ENCODE measurements around the gene TAC3. TPM values are rescaled to one million over a fixed set of nuclear protein-coding genes. Genes with fewer than 3 reads are reported as not detected.

TAC3 gene
- total and polyA plus RNA-seq, 2 of the 4 experiments (the other 2 are of a cell fraction), result 0.94 TPM; not detected in 1

GRCh38 chr12:56989861-56990610 lies 26.3 kb downstream of the TAC3 start (continued):
- no peak for TF ChIP-seq MXI1 (IDR thresholded peaks at IDR 0.05; ENCODE audit: borderline replicate concordance, low read depth, low read length)

GRCh38 chr12:56988207-56988739 lies 28.1 kb downstream of the TAC3 start:
- Histone ChIP-seq H3K4me1 (ENCODE audit: control insufficient read depth, insufficient read depth, low read length) (peaks cover 4% of the 10 kb centered on the region), H2AK9ac (replicated peaks; ENCODE audit: low read depth, low read length, poor library complexity) (no peak overlapping the region), H4K20me1 (ENCODE audit: insufficient read depth, low read length) (peaks cover 3% of the 10 kb centered on the region; the same call in 1 of the 2 replicates), H3K18ac (ENCODE audit: low read depth, low read length) (no peak overlapping the region), H3K79me1 (ENCODE audit: low read depth in 1 of 2, low read length in 2 of 2) (no peaks in the 10 kb centered on the region), H2BK15ac (ENCODE audit: low read depth, low read length) (no peak overlapping the region), H3K23ac (ENCODE audit: low read depth, low read length) (no peak overlapping the region), H4K8ac (ENCODE audit: low read depth in 2 of 2, low read length in 2 of 2) (no peak overlapping the region), H3K56ac (ENCODE audit: extremely low read depth, insufficient read depth, low read length) (no peak overlapping the region), H2AK5ac (ENCODE audit: low read depth, low read length) (no peak overlapping the region), H3K27me3 (ENCODE audit: control insufficient read depth, insufficient read depth, low read length) (peaks cover 2% of the 10 kb centered on the region; the same call in 1 of the 2 replicates), H3K36me3 (ENCODE audit: control insufficient read depth, insufficient read depth, low read length) (no peaks in the 10 kb centered on the region), H3K4ac (ENCODE audit: low read depth, low read length) (no peak overlapping the region), H3K4me2 (ENCODE audit: low read depth, low read length) (no peak overlapping the region), H4K5ac (ENCODE audit: low read depth, low read length) (no peak overlapping the region), H3K9me3 (ENCODE audit: control insufficient read depth, insufficient read depth, low read length) (no peaks in the 10 kb centered on the region), H3K14ac (replicated peaks; ENCODE audit: low read depth, low read length) (no peak overlapping the region), H3K4me3 (ENCODE audit: insufficient read depth, low read depth, low read length) (no peak overlapping the region), H2AFZ (replicated peaks; ENCODE audit: low read length, poor library complexity) (no peak overlapping the region), H3K9ac (ENCODE audit: low read depth, low read length) (no peak overlapping the region), H2BK5ac (ENCODE audit: low read depth, low read length, poor library complexity, severe bottlenecking) (no peak overlapping the region), H2BK120ac (ENCODE audit: low read depth, low read length) (no peak overlapping the region), H3K9me1 (ENCODE audit: insufficient read depth, low read length) (no peaks in the 10 kb centered on the region), H3K27ac (ENCODE audit: insufficient read depth, low read length) (no peak overlapping the region), H2BK20ac (ENCODE audit: low read depth, low read length) (no peak overlapping the region), H4K91ac (ENCODE audit: insufficient read depth, low read depth, low read length) (no peak overlapping the region)
- ChIA-PET CTCF (interaction anchor here (0.5 to 3.5 kb wide), 9 partner anchors 107 to 478 kb away, joined by 3 to 15 read pairs (median 3); partner anchors contain the start of gene HSD17B6), POLR2A (ENCODE audit: unreplicated experiment) (no interaction called here)
- TF ChIP-seq CEBPB (IDR thresholded peaks at IDR 0.05; ENCODE audit: low read depth, low read length) (no peak), CHD1 (IDR thresholded peaks at IDR 0.05; ENCODE audit: low read depth, low read length) (no peak)
- intact Hi-C loops (cut with micrococcal nuclease), result no loop called here
- BruUV-seq (replicated peaks), result no TSS peak
- in situ Hi-C loops (cut with MboI; ENCODE audit: low sequenced_read_pairs), result loop anchor here (5.0 to 25.0 kb wide), 2 partner anchors 226 to 476 kb away; partner anchors contain the start of genes HSD17B6 and RBMS2
- WGBS, 2 experiments (ENCODE audit: extremely low coverage in 2 of 2, insufficient read length in 1 of 2), result no CpG with 5 or more reads among the region's 5 CpGs
- ATAC-seq (ENCODE audit: low read depth) (no peak), DNase-seq (no peak)
- dilution Hi-C loops (cut with HindIII; ENCODE audit: low sequenced_read_pairs, unreplicated experiment), result no loop called here
